HG03139 (cell line): Measurements from ENCODE around the gene TRIM10.
"Not testable (repeated sequence)": the region's sequence is repeated elsewhere in the genome, so short reads cannot be mapped to it uniquely, and the experiment has no call there.

Experiments used
- ATAC-seq: cut with Tn5 transposase; IDR thresholded peaks from one replicate; pipeline ENCODE4 v1.9.1; 2021; ENCODE audit not compliant: unreplicated experiment

TRIM10 gene

GRCh38 chr6:30130887-30131862, 29.8 kb downstream of the TRIM10 start:
- no peak for ATAC-seq

GRCh38 chr6:30130179-30130679, 30.8 kb downstream of the TRIM10 start:
- no peak for ATAC-seq

GRCh38 chr6:30129265-30130178, 31.5 kb downstream of the TRIM10 start:
- ATAC-seq, result no peak

GRCh38 chr6:30127238-30128093, 33.5 kb downstream of the TRIM10 start:
- no peak for ATAC-seq

GRCh38 chr6:30122515-30122914, 38.5 kb downstream of the TRIM10 start:
- no peak for ATAC-seq

- no peak for ATAC-seq
Observed at GRCh38 chr6:30121446-30122366, 39.3 kb downstream of the TRIM10 start.

- not testable (repeated sequence) for ATAC-seq
Observed at GRCh38 chr6:30118691-30119090, 42.3 kb downstream of the TRIM10 start.

GRCh38 chr6:30116724-30117123, 44.3 kb downstream of the TRIM10 start:
- no peak for ATAC-seq

GRCh38 chr6:30113841-30114240, 47.2 kb downstream of the TRIM10 start:
- no peak for ATAC-seq

GRCh38 chr6:30113003-30113759, 47.8 kb downstream of the TRIM10 start, which contains the start of gene TRIM31:
TSS of gene TRIM31 (minus strand) at chr6:30113090. CDS start at chr6:30112805, 285 bp downstream.
- ATAC-seq, result no peak

- no peak for ATAC-seq
Observed at GRCh38 chr6:30112402-30112994, 48.5 kb downstream of the TRIM10 start.

GRCh38 chr6:30111266-30111856, 49.6 kb downstream of the TRIM10 start:
- no peak for ATAC-seq

GRCh38 chr6:30104661-30105060, 56.4 kb downstream of the TRIM10 start:
- ATAC-seq, result no peak

GRCh38 chr6:30103872-30104179, 57.2 kb downstream of the TRIM10 start:
- ATAC-seq, result no peak

- peak; percentile 47 for ATAC-seq
Observed at GRCh38 chr6:30102970-30103871, 57.8 kb downstream of the TRIM10 start.

- ATAC-seq, result no peak
Observed at GRCh38 chr6:30102414-30102969, 58.5 kb downstream of the TRIM10 start.
